Forelimb muscle (tissue), 1 donor: ENCODE data around the gene DOCK1. TPM values are rescaled to one million over a fixed set of nuclear protein-coding genes. Genes with fewer than 3 reads are reported as not detected.

Experiments
- DNase-seq: peaks from one replicate; pipeline ENCODE4 v3.0.0-alpha.2; 2013; ENCODE audit warnings: low read depth
- polyA plus RNA-seq: library from polyadenylated mRNA; unstranded; fragments of 120-200 nt; gene quantifications from one replicate; pipeline ENCODE4 v1.2.1, GENCODE V29; 2013; ENCODE audit not compliant: insufficient read length

DOCK1 gene
- polyA plus RNA-seq, 1 donor, result 26.7 TPM

DNA sequence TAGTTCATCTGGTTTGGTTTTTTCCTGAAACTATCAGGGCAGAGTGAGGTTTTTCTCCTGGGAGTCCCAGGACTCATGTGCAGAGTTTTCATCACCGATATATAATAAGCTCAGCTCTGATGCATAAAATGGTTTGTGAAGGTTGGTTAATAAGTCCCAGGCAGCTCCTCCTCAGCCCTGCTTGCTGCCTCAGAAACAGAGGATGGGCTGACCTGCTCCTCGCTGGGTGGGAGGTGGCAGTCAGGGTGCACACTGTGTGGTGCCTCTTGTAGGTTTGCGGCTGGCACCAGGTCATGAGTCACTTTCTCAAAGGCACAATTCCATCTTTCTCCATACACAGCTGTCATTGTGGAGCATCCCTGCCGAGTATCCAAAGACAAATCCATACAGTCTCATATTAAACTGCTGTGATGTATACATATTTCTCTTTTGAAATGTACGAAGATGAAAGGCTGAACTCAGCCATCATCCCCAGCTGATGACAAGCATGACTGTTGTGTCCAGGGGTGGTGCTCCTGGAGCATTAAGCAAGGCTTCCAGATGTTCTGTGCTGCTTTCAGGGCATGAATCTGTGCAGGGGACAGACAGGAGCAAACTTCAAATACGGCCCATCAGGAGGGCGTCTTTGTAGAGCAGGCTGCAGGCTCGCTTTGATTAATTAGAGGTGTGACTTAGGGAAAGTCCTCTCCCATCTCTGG, 518.1 kb downstream of the DOCK1 start:
- DNase-seq, result no peak

DNA sequence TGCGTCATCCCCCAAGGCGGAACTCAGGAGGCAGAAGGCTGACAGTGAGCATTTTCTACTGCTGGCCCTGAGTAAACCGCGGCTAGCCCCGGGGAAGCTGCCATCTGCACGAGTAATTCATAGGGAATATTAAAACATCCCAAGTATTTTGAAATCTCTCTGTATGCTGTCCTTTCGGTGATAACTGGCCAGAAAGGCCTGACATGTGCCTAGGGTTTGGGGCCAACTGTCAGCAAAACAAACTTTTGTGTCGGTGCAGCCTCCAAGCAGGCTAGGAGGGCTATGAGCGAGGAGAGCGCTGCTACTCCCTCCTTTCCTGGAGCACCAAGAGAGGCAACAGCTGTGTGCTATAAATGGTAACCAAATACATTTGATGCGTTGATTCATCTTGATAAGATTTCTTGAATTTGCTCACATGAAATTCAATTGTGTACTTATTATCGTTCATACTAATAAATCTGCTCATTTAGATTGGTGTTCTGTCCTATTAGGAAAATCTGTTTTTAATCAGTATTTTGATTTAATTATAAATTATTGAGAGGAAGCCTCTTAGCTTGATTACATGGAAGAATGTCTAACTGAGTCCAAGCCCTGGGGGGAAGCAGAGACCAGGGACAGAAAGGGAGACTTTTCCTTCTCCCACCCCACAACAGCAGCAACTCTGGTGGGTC, 519.5 kb downstream of the DOCK1 start:
- DNase-seq, result no peak

DNA sequence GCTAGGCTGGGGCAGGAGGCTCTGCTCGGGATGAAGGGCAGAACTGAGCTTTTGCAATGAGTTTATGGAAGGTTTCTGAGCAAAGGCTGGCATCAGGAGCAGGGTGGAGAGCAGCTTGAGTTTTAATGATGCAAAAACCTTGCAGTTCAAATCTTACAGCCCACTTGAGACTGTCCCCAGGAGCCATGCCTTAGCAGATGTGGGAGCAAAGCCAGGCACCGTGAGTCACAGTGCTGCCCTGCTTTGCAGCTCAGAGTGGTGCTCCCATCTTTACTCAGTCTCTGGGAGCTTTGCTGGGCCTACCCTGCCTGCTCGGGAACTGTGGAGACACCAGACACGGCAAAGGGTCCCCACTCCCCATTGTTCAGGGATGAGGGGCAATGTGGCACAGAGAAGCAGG, 521.5 kb downstream of the DOCK1 start:
- DNase-seq, result no peak

DNA sequence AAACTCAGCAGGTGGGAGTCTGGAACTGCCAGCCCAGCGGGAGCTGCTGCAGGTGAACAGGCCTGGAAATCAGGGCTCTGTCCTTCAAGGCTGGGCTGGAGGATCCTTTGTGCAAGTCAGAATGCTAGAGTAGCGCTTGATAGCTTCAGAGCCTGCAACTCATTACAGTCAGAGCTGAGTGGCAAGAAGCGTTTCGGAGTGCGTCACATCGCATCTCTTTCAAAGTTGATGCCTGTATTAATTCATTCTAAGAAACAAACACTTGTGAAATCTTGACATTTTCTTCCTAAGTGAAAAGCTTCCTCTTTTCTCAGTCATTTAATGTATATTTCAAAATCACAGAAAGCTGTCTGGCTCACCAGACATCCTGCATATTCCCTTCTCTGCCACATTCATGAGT, 522.7 kb downstream of the DOCK1 start:
- DNase-seq, result no peak

DNA sequence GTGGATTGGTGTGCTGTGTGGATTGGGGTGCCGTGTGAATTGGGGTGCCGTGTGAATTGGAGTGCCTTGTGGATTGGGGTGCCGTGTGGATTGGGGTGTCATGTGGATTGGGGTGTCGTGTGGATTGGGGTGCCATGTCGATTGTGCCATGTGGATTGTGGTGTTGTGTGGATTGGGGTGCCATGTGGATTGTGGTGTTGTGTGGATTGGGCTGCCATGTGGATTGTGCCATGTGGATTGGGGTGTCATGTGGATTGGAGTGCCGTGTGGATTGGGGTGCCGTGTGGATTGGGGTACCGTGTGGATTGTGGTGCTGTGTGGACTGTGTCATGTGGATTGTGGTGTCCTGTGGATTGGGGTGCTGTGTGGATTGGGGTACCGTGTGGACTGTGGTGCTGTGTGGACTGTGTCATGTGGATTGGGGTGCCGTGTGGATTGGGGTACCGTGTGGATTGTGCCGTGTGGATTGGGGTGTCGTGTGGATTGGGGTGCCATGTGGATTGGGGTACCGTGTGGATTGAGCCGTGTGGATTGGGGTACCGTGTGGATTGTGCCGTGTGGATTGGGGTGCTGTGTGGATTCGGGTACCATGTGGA, 523.3 kb downstream of the DOCK1 start:
- no peak for DNase-seq

DNA sequence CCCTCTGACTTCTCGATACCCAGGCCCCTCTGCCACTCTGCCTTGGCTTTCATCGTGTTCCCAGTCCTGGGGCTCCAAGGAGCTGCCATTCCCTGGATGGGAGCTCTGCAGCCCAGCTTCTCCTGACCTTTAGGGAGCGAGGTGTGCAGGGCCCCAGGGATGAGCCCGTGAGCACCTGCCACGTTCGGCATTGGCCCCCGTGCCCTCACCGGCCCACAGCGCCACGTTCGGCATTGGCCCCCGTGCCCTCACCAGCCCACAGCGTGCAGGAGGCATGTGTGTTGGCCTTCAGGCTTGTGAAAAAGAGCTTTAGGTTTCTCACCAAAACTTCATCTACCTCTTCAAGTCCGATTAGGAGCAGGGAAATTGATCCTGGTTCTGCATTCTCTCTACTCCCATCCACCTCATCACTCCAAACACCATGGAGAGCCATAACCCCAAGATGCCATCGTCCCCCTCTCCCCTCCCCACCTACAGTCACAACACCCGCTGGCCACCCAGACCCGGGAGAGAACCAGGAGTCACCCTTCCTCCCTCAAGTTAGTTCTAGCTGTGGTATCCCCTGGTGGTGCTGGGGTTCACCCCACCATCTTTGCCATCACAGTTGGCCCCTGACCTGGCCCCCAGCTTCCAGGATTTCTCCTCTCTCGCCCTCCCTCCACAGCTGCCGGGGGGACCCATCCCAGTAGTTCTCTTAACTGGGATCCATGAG, 524.5 kb downstream of the DOCK1 start:
- DNase-seq, result no peak

DNA sequence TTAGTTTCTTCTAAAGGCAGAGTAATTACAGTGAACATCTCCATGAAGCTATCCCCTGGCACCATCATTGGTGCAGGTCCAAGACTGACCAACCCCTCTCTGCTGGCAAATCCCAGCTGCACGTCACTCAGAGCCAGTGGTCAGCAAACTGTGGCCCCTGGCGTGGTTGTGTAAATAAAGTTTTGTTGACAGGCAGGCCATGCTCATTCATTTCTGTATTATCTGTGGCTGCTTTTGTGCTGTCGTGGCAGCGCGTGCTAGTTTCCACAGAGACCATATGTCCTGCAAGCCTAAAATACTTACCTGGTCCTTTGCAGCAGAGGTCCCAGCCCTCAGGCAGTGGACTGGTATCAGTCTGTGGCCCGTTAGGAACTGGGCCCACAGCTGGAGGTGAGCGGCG, 526.3 kb downstream of the DOCK1 start:
- DNase-seq, result no peak

DNA sequence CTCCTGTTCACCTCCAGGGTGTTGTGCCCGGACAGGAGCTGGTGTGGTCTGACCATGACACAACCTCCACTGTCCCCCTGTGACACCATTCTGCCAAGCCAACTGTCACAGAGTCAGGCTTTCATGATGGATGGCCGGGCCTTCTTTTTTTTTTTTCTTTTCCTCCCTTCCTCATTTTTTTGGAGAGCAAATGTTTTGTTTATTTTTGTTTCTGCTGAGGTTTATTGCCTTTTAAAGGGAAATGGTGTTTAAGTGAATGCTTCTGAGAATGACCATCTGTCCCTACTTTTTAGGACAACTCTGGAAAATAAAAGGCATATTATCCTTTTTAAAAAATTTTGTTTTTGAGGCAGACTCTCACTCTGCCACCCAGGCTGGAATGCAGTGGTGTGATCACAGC, 528.8 kb downstream of the DOCK1 start:
- no peak for DNase-seq

DNA sequence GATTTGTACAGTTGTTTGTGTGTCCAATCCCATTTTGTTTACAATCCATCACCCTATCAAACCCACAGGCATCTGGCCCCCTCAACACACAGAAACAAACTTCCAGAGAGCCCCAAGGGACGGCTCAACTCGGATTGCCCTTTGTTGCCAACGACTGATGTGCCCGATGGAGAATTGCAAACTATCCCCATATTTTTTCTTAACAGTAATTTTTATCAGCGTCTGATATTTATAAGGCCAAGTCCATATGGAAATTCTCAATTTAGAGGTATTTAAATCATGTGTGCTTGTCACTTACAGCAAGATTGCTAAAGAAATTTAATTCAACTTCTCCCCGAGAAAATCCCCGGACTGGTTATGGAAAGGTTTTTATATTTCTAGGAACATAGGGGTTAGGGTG, 530.0 kb downstream of the DOCK1 start:
- no peak for DNase-seq

DNA sequence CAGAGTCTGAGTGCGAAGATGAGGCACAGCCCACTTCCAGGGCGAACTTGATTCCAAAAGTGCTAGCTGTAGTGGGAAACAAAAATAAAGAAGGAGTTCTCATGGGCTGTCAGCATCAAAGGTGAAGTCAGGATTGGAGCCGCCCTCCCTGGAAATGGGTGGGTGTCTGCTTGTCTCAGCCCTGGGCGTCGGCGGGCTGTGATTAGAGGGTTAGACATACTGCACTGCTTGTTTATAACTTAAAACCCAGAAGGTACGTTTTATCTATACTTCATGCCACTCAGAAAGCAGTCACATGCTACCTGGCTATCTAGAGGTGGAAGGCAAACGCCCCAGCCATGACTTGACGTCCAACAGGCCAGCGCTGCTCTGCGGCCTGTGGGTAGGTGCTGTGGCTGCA, 535.1 kb downstream of the DOCK1 start:
- DNase-seq, result no peak

DNA sequence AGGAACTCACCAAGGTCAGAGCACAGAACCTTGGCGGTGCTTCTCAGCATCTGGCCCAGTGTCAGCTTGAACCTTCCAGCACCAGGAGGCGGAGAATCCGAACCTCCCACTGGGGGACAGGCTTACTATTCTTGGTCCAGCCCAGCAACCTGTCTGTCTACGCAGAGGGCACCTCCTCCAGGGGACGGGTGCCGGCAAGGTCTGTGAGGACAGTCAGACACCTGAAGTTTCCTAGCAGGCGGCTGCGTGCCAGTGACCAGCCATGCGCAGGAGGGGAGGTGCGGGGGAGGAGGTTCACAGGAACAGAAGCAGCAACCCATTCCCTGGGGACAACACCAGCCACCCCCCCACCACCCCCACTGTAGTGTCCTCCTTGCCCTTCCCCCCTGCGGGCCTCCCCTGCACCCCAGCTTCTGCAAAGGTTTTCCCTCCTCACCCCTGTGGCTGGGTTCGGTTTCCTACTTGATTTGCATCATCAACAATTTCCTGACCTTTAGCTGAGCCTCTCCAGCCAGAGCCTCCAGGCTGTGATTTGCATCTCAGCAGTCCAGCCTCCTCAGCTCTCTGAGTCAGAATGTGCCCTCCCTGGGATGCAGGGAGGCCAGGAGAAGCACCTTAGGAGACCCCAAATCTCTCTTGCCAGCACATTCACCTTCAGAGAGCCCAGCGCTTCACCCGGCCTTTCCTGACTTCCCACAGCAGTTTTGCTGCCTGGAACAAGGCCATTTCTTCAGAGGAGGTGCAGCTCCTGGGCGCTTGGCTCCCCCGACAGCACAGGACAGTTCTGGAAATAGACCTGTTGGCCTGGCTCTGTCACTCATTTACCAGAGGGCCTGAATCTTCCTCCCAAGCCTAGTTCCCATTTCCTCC, 536.4 kb downstream of the DOCK1 start:
- no peak for DNase-seq

DNA sequence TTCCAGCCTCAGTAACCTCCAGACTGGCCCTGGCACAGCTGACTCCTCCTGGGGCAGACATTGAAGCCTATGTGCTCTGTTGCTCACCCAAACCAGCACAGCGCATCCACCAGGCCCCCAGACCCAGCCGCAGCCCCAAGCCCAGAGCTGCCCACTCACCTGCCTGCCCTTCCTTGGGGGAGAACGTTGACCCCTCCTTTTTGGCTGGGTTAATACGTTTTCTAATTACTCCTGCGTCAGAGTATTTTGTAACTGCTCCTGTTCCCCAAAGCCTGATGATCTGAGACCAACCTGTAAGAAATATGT, 536.9 kb downstream of the DOCK1 start:
- no peak for DNase-seq

DNA sequence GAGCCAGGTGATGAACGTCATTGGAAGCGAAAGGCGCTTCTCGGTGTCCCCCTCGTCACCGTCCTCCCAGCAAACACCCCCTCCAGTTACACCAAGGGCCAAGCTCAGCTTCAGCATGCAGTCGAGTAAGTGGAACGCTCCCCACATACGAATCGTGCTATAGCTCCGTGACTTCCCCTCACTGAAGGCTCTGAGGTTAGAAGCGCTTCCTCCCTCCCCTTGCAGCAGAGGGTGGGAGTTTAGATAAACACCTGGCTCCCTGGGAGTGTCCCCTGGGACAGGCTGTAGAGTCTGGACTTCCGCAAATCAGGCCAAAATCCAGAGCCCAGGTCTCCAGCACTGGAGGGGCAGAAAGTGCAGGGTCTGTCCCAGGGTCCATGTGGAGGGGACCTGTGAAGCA, 538.9 kb downstream of the DOCK1 start:
- DNase-seq, result no peak

DNA sequence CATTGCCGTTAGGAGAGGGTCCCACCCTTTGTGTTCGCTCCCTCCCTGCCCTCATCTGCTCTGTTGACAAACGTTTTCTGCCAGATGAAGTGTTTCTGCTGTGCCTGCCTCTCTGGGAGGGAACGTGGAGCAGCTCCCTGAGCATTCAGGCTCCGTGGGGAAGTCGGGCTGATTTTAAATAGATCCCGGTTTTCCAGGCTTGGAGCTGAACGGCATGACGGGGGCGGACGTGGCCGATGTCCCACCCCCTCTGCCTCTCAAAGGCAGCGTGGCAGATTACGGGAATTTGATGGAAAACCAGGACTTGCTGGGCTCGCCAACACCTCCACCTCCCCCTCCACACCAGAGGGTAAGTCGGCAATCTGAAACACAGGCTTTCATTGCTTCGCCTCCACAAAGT, 542.0 kb downstream of the DOCK1 start:
- no peak for DNase-seq

DNA sequence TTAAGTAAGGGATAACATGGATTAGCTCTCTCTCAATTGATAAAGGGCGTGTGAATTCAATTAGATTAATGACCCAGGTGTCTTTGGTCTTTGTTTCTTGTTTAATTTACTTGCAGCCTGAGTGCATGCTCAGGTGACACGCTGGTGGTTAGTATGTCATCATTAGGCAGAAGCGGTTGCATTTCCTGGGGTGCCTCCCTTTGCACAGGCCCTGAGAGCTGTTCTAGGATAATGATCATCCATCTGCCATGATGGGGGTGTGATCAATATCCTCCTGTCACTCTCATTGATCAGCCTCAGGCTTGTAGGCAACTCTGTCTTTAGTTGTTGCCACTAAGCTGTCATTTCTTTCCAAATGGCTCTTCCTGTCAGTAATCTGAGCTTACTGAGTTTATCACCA, 544.3 kb downstream of the DOCK1 start:
- DNase-seq, result no peak

DNA sequence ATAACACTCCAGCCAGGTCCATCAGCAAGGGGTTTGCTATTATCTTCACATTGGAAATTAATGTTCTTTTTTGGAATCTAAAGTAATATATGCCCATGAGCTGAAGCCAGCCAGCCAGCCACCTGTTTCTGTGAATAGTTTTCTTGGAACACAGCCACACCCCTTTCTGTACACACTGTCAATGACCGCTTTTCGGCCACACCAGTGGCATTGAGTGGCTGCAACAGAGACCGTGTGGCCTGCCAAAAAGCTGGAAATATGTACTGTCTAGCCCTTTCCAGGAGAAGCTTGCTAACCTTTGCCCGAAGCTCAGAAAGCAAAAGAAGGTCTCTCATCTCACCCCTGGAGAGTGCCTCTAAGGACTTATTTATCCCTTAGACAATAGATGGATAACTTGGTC, 545.4 kb downstream of the DOCK1 start:
- no peak for DNase-seq

DNA sequence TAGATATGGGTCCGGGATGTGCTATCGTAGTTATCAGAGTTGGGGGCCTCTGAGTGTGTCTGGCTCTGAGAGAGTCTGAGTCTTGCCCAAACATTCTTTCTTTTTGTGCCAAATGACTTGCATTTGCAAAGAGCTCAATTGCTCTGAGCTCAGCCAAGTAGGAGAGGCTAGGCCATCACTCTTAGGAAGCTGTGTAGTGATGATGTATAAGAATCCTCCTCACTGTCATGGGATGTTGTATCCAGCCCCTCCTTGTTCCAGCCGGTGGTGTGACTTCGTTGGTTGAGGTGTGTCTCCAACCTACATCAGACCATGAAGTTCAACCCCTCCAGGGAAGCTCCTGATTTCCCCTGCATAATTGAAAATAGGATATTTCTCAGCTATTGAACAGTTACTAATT, 546.4 kb downstream of the DOCK1 start:
- no peak for DNase-seq

DNA sequence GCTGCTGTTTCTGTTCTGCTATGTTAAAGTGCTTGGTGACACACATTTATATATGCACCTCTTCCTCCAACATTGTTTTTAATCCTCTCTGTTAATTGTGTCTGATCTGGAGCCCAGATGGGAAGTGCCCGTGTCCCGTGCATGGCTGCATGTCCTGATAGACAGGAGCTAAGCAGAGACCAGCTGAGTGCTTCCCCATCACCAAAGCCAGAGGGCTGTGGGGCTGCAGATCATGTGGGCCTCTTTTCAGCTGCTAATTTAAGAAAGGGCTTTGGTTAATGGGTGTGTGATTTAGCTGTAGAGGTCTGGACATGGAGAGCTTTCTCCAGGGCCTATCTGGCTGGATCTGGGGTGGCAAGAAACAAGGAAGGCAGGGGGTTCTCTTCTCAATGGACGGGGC, 547.3 kb downstream of the DOCK1 start:
- no peak for DNase-seq

DNA sequence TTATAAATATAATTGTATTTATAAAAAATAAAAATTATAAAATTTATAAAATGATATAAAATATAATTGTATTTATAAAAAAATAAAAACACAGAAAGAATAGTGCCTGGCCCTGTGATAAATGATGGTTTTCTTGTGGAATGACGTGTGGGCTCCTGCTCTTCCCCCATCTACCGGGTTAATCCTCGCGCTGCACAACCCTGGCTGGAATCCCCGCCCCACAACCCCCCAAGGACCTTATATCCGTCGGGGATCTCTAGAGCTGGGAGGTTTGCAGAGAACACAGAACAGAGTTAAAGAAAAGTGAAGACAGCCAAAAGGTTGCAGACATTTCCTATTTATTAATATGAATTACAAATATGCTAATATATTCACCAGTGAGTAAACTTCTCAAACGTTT, 548.5 kb downstream of the DOCK1 start:
- no peak for DNase-seq

DNA sequence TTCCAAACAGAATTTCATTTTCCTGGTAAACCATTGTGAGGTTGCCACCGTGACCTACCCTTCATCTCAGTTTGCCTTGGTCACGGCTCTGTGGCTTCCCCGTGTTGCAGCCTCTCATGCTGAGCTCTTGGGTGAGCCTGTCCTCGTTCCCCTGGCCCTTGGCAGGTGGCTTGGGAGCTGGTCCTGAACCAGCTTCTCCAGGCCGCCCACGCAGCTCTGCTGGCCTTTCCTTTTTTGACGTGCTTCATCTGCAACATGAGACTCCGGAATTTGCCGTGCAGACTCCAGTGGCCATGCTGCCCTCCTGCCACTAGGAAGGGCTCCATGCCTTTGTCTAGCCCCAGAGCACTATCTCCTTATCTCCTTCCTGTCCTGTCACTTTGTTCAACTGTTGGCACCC, 550.9 kb downstream of the DOCK1 start:
- no peak for DNase-seq

DNA sequence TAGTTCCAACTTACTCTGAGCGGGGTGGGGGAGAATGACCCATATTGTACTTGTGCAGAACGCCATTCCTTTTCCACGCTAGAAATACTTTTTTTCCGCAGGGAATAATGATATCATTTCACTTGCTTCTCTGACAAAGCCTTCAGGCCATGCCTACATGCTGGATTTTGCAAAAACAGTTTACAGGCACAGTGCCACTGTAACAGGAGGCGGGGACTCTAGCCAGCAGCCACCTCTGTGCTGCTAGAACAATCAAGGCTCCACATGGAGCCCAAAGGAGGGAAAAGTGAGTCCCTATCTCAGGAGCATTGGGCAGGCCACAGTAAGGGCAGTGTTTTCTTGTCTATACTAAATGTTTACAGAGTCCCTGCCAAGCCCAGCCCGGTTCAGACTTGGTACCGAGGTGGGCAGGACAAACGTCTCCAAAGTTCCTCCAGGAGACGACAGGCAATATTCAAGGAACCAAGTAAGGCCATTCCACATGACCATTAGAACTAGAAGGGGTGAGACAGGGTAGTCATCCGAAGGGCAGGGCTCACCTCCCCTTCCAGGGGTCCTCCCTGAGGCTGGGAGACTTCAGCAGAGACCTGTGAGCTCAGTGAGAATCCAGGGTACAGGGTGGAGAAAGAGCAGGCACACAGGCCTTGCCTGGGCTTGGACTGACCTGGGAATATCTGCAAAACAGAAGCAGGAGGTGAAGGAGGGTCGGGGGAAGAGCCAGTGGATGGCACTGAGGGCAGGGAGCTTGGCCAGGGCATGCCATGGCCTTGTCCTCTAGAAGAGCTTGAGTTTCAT, 553.0 kb downstream of the DOCK1 start:
- DNase-seq, result no peak
